Fibroblast of skin of right quadriceps (primary cell): ENCODE results near the gene XRCC1.

Experiments
- DNase-seq: peaks from one replicate; pipeline ENCODE4 v3.0.0-alpha.2; 2013

XRCC1 gene

DNA sequence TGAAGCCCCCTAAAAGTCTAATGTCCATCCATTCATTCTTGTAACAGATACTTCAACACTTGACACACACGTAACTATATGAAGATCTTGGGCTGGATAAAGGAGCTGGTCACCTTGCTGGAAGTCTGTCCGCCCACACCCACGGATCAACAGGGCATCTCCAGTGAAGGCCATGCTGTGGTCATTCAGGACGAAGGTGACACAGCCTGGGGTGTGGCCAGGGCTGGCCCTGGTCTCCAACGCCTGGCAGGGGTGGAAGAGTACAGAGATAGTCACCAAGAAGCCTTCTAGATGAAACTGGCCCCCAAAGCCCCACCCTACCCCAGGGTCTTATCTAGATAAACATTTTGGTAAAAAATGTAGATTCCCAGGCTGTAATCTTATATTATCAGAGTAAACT is 64.0 kb downstream of the XRCC1 start:
- no peak for DNase-seq

DNA sequence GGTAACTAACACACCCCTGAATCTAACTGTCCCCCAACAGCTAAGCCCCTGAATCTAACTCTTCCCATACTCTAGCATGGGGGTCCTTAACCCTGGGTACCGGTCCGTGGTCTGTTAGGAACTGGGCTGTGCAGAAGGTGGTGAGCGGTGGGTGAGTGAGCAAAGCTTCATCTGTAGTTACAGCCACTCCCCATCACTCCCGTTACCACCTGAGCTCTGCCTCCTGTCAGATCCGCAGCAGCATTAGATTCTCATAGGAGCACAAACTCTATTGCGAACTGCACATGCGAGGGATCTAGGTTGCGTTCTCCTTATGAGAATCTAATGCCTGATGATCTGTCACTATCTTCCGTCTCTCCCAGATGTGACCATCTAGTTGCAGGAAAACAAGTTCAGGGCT is 64.6 kb downstream of the XRCC1 start:
- DNase-seq, result no peak

DNA sequence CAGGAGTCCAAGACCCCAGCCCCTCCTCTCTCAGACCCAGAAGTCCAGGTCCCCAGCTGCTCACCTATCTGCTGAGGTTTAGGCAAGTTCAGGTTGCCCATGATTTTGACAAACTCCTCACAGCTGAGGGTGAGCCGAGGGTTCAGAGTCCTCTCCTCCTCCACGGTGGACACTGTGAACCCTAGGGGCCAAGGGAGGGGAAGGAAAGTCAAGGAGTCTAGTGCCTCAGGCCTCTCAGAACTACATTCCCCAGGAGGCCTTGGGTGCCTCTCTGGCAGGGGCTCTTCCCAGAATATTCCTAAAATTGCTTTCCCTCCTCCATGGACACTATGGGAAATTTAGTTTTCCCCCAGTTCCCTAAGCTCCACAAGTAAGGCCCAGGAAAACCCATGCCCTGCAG is 67.4 kb downstream of the XRCC1 start:
- DNase-seq, result no peak

DNA sequence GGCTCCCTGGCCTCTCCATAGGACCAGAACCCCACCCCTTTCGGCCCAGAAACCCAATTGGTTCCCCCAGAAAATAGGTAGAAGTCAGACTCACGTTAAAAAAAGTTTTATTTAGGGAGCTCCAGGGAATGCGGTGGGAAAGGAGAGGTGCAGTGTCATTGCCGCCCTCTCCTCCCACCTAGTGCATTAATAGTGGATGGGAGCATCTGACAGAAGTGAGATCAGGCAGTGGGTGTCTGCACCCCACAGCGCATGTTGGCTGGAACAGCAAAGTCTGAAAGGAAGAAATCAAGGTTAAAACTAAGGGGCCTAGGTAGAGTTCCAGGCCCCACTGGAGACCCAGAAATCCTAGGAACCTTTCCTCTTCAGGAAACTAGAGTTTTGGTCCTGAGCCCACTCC is 68.7 kb downstream of the XRCC1 start:
- no peak for DNase-seq

DNA sequence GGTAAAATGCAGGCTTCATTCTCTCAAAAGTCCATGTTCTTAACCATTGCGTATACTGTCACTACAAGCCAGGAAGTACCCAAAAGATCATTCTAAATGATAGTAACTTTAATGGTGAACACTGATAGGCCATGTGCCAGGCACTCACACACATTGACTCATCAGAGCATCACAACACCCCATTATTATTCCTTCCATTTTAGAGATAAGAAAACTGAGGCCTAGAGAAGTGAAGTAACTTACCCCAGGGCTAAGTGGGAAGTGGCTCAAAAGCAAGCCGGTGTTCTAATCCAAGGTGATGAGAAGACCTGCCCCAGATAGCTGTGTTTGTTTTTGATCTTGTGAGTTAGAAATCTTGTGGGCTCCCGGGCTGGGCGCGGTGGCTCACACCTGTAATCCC is 69.4 kb downstream of the XRCC1 start:
- no peak for DNase-seq

DNA sequence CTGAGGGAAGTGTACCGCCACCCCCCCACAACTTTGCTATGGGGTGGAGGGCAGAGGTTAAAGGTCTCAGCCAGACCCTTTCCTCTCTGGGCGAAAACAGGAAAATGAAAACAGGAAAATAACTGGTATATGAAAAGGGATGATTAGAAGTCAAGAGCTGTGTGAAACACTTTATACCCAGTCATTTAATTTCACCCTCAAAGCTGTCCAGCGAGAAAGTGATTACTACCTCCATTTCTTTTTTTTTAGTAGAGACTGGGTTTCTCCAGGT is 70.2 kb downstream of the XRCC1 start:
- no peak for DNase-seq

DNA sequence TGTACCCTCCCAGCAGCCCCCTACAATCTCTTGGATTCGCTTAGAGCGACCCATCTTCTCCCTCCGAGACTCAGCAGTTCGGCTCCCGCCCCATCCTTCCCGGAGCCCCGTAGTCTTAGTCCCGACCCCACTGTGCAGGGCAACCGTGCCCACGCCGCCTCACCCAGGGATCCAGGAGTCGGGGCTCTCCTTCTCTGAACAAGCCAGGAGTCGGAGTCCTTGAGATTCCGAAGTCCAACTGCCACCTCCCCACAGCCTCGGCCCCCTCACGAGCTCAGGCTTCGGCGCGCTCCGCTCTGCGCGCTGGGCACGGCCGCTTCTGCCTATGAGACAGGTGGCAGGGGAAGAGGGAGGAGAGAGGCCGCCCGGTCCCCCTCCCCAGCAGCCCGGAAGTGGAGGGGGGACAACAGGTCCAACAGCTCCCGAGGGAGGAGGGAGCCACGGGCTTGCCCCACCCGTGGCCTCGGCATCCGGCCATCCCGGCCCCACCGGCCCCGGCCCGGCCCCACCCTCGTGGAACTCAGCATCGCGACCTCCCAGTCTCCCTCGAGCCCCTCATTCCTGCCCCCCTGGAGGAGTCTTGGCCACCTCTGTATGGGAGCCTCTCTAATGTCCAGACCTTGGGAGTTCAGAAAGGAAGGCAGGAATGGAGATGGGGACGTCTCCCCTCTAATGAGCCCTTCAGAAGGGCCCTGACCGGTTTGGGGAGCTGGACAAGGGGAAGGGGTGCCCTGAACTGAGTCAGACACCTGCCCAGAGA is 70.7 kb downstream of the XRCC1 start, which contains the start of gene PHLDB3:
TSS of gene PHLDB3 (minus strand) at position 321 of the 760 bp plus-strand sequence. CDS start 628 bp downstream, outside the sequence.
- no peak for DNase-seq

DNA sequence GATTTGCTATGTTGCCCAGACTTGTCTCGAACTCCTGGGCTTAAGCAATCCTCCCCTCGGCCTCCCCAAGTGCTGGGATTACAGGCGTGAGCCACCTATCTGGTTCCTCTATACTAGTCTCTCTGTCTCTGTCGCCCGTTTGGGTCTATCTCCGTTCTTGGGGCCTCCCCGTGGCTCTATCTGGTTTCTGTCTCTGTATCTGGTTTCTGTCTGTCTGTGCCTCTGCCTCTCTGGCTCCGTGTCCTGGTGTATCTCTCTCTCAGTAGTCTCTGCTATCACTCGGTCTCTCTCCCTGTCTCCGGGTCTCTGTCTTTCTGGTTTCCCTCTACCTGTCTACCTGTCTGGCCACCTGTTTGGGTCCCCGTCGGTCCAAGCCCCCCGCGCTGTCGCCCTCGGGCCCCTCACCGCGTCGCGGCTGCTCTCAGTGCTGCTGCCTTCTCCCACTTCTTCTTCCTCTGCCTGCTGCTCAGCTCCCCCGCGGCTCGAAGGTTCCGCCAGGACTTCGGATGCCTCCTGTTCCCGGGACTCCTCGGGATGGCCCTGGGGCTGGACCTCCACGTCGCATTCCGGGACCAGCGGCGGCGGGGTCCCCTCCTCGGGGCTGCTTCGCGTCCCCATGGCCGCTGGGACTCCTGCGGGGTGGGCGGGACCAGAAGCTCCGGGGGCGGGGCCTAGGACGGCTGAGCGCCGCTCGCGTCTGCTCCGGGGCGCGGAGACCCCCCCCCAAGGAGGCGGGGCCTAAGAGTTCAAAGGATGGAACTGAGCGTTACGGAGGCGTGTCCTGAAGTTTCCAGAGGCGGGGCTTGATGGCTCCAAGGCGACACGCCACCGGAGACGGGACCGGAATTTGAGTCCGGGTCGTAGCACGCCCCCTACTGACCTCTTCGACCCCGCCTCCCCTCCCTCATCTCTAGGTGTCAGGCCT is 71.6 kb downstream of the XRCC1 start:
- DNase-seq, result peak; percentile 87

DNA sequence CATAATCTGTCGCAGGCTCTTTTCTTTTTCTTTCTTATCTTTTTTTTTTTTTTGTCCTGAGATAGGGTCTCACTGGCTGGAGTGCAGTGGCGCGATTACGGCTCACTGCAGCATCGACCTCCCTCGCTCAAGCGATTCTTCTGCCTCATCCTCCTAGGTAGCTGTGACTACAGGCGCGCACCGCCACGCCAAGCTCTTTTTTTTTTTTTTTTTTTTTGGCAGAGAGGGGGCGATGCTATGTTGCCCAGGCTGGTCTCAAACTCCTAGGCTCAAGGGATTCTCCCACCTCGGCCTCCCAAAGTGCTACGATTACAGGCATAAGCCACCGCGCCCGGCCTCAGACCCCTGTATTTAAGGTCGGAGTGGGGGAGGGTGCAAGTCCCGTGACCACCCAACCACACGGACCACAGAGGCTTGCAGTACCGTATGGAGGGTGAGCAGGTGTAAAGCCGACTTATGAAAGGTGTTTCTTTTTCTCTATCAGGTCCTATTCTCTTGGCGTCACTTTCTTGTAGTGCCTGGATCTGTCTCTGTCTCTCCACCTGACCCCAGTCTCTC is 72.8 kb downstream of the XRCC1 start:
- DNase-seq, result no peak

DNA sequence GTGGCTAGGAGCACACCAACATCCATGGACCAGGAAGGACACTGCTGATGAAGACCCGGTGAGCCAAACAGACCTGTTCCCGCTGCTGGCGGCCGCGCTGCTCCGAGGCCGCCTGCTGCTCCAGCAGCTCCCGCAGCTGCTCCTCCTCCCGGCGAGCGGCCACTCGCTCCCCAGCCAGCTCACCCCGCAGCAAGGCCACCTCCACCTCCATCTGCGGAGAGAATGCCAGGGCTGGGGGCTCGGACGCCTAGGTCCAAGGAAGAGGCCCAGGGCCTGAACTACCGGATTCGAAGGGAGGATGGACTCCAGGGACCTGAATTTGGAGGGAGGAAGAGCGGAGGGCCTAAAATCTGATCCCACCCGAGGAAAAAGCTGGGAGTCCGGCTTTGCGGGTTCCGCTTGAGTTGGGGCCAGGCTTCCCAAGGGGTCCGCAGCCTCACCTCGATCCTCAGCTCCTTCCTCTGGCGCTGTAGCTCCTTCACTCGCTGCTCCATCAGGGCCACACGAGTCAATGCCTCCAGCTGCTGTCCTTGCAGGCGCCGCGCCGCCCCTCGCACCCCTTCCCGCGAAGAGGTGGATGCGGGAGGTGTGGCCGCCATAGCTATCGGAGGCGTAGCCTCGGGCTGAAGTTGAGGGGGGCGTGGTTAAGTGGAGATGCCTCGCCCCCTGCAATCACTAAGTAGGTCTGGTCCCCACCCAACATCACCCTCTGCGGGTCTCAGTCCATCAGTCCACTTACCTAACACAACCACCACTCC is 73.5 kb downstream of the XRCC1 start:
- DNase-seq, result no peak

DNA sequence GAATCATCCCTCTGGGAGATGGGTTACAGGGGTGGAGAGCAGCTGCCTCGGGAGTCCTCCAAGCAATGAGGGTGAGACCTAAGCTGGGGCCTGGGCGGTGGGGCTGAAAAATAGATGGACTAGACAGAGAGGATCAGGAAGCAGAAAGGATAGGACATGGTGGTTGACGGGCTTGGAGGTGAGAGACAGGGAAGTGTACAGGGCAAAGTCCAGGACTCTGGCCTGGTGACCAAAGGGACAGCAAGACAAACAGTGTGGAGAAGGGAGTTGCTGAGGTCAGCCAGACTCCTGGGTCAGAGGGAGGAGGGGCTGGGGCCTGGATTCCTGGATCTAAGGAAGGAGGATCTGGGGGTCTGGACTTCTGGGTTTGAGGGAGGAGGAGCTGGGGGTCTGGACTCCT is 76.3 kb downstream of the XRCC1 start:
- DNase-seq, result no peak

DNA sequence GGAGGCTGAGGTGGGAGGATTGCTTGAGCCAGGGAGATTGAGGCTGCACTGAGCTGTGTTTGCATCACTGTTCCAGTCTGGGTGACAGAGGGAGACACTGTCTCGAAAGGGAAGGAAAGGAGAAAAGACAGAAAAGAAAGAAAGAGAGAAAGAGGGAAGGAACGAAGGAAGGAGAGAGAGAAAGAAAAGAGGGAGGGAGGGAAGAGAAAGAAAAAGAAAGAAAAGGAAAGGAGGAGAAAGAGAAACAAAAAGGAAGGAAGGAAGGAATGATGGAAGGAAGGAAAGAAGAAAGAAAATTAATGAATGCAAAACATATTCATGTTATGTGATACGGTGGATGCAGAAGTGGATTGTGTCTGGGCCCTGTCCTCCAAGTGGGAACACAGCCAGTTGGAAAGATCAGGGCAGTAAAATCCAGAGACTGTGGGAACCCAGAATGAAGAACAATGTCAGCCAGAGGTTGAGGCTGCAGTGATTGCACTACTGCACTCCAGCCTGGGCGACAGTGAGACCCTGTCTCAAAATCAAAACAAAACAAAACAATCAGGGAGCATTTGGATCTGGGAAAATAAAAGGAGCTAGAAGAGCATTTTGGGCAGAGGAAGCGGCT is 77.0 kb downstream of the XRCC1 start:
- DNase-seq, result no peak

DNA sequence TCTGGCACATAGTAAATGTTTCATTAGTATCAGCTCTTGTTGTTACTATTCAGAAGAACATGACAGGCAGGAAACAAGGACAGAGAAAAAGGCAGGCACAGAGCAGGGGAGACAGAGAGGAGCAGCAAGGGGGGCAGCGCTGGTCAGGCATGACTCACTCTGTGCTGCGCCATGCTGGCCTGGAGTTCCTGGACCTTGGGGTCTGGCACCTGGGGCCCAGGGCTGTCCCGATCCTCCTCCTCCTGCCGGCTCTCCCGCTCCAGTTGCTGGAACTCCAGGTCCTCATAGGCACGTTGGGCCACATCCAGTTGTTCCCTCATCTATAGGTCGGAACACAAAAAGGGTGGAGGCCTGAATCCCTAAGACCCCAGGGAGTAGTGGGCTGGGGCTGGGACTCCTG is 78.4 kb downstream of the XRCC1 start:
- DNase-seq, result no peak

DNA sequence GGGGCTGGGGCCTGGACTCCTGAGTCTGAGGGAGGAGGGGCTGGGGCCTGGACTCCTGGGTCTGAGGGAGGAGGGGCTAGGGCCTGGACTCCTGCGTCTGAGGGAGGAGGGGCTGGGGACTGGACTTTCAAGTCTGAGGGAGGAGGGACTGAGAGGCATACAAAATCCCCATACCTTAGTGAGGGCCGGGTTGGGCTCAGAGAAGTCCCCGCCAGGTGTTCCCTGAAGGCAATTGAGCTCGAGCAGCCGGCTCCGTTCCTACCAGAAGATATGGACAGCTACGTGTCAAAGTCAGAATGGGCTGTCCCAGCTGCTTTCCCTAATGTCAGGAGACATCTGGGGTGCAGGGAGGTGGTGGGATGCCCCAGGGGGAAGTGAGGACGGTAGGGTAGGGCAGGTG is 80.2 kb downstream of the XRCC1 start:
- DNase-seq, result no peak
